Measurements from ENCODE around the gene MAP7D1. TPM values are rescaled to one million over a fixed set of nuclear protein-coding genes. Genes with fewer than 3 reads are reported as not detected.

The MAP7D1 gene
- total and polyA plus RNA-seq, 2 donors (not counting 3 experiments of a cell fraction or from before 2014, with no cell fraction given), result 69.7 to 193 TPM

GRCh38 chr1:36199934-36200741 is 44.2 kb downstream of the MAP7D1 start:
- ChIA-PET POLR2A (no interaction called here), CTCF (interaction anchor here (0.7 to 2.4 kb wide), 2 partner anchors 12 to 86 kb away, joined by 3 to 7 read pairs; no protein-coding TSS in a partner anchor)
- H2AFZ ChIP-seq (ENCODE audit: low read depth, low read length), result no peak overlapping the region
- H3K9ac ChIP-seq (replicated peaks; ENCODE audit: extremely low read depth, insufficient read depth, low read length), result no peak overlapping the region
- H3K4me1 ChIP-seq (ENCODE audit: control insufficient read depth, extremely low read depth, insufficient read depth, low read length), result no peaks in the 10 kb centered on the region
- H3K27me3 ChIP-seq (ENCODE audit: control insufficient read depth in 2 of 2, insufficient read depth in 2 of 2, low read length in 2 of 2), result no peaks in the 10 kb centered on the region
- H3K9me3 ChIP-seq (replicated peaks; ENCODE audit: control insufficient read depth, insufficient read depth, low read length), result no peaks in the 10 kb centered on the region
- no peaks in the 10 kb centered on the region for H4K20me1 ChIP-seq (replicated peaks; ENCODE audit: control insufficient read depth, extremely low read depth, insufficient read depth, low read length)
- H3K9me1 ChIP-seq (replicated peaks; ENCODE audit: control insufficient read depth, extremely low read depth, insufficient read depth, low read length), result no peaks in the 10 kb centered on the region
- H3K79me2 ChIP-seq (ENCODE audit: control insufficient read depth, insufficient read depth, low read length), result no peaks in the 10 kb centered on the region
- intact Hi-C loops (cut with micrococcal nuclease), result no loop called here
- no peak for TF ChIP-seq JUN (IDR thresholded peaks at IDR 0.05; ENCODE audit: borderline replicate concordance, insufficient read depth, insufficient read length, low read depth)
- no peak for TF ChIP-seq POLR2A (IDR thresholded peaks at IDR 0.05; ENCODE audit: low read depth, low read length)
- H3K4me3 ChIP-seq (replicated peaks in 1 of 3; ENCODE audit: insufficient read depth in 1 of 3, low read depth in 1 of 3, low read length in 3 of 3), result no peak overlapping the region
- no TSS peak for BruUV-seq (replicated peaks)
- peak; percentile 49 for FAIRE-seq
- dilution Hi-C loops (cut with MboI; ENCODE audit: extremely low pct_ligation_motif_present, low sequenced_read_pairs), result no loop called here
- no peak overlapping the region for H3K4me2 ChIP-seq (ENCODE audit: insufficient read depth, low read length)
- H3K36me3 ChIP-seq (ENCODE audit: control insufficient read depth in 2 of 2, extremely low read depth in 1 of 2, insufficient read depth in 2 of 2, low read length in 2 of 2), result no peaks in the 10 kb centered on the region
- no peak overlapping the region for H3K27ac ChIP-seq (ENCODE audit: insufficient read depth, low read depth, low read length)
- DNase-seq (ENCODE audit: low read depth, low spot score), result no peak

GRCh38 chr1:36203027-36203553 is 47.1 kb downstream of the MAP7D1 start:
- no peaks in the 10 kb centered on the region for H4K20me1 ChIP-seq (replicated peaks; ENCODE audit: control insufficient read depth, extremely low read depth, insufficient read depth, low read length)
- ChIA-PET CTCF (no interaction called here), POLR2A (no interaction called here)
- dilution Hi-C loops (cut with MboI; ENCODE audit: extremely low pct_ligation_motif_present, low sequenced_read_pairs) (no loop called here), intact Hi-C loops (cut with micrococcal nuclease) (no loop called here)
- BruUV-seq (replicated peaks), result no TSS peak
- no peak overlapping the region for H3K4me3 ChIP-seq (replicated peaks in 1 of 3; ENCODE audit: insufficient read depth in 1 of 3, low read depth in 1 of 3, low read length in 3 of 3)
- H3K9ac ChIP-seq (replicated peaks; ENCODE audit: extremely low read depth, insufficient read depth, low read length), result no peak overlapping the region
- no peak overlapping the region for H2AFZ ChIP-seq (ENCODE audit: low read depth, low read length)
- no peaks in the 10 kb centered on the region for H3K4me1 ChIP-seq (ENCODE audit: control insufficient read depth, extremely low read depth, insufficient read depth, low read length)
- no peak for DNase-seq (ENCODE audit: low read depth, low spot score)
- H3K27me3 ChIP-seq (ENCODE audit: control insufficient read depth in 2 of 2, insufficient read depth in 2 of 2, low read length in 2 of 2), result no peaks in the 10 kb centered on the region
- no peaks in the 10 kb centered on the region for H3K9me1 ChIP-seq (replicated peaks; ENCODE audit: control insufficient read depth, extremely low read depth, insufficient read depth, low read length)
- H3K9me3 ChIP-seq (replicated peaks; ENCODE audit: control insufficient read depth, insufficient read depth, low read length), result no peaks in the 10 kb centered on the region
- no peak overlapping the region for H3K27ac ChIP-seq (ENCODE audit: insufficient read depth, low read depth, low read length)
- no peaks in the 10 kb centered on the region for H3K79me2 ChIP-seq (ENCODE audit: control insufficient read depth, insufficient read depth, low read length)
- no peak overlapping the region for H3K4me2 ChIP-seq (ENCODE audit: insufficient read depth, low read length)
- no peak for TF ChIP-seq EZH2 (IDR thresholded peaks at IDR 0.05; ENCODE audit: borderline replicate concordance, low read depth, low read length, severe bottlenecking)
- TF ChIP-seq JUN (IDR thresholded peaks at IDR 0.05; ENCODE audit: borderline replicate concordance, insufficient read depth, insufficient read length, low read depth), result no peak
- no peak for TF ChIP-seq FOS (IDR thresholded peaks at IDR 0.05; ENCODE audit: borderline replicate concordance, insufficient read depth, low read length)
- TF ChIP-seq POLR2A (IDR thresholded peaks at IDR 0.05; ENCODE audit: low read depth, low read length), result no peak
- no peak for TF ChIP-seq POLR2AphosphoS5 (IDR thresholded peaks at IDR 0.05; ENCODE audit: insufficient read depth, low read depth, low read length)
- no peak for TF ChIP-seq CTCF (IDR thresholded peaks at IDR 0.05; ENCODE audit: extremely low read depth in 1 of 2, insufficient read depth in 1 of 2, low read depth in 1 of 2, low read length in 2 of 2)
- no peak for TF ChIP-seq MAX (IDR thresholded peaks at IDR 0.05; ENCODE audit: insufficient read depth, insufficient read length)
- no peak for TF ChIP-seq MYC (IDR thresholded peaks at IDR 0.05; ENCODE audit: low read depth, low read length)
- TF ChIP-seq GATA2 (IDR thresholded peaks at IDR 0.05; ENCODE audit: insufficient read depth, insufficient read length, low read depth, low read length), result no peak
- H3K36me3 ChIP-seq (ENCODE audit: control insufficient read depth in 2 of 2, extremely low read depth in 1 of 2, insufficient read depth in 2 of 2, low read length in 2 of 2), result no peaks in the 10 kb centered on the region
- no peak for FAIRE-seq
